ENCODE data around the gene HERC4. TPM values are rescaled to one million over a fixed set of nuclear protein-coding genes. Genes with fewer than 3 reads are reported as not detected.

Gene HERC4
- total RNA-seq, 3 donors from 2014 or later (not counting 1 experiment from before 2014, with no cell fraction given): 78.4 to 104 (median 83.9) TPM

DNA sequence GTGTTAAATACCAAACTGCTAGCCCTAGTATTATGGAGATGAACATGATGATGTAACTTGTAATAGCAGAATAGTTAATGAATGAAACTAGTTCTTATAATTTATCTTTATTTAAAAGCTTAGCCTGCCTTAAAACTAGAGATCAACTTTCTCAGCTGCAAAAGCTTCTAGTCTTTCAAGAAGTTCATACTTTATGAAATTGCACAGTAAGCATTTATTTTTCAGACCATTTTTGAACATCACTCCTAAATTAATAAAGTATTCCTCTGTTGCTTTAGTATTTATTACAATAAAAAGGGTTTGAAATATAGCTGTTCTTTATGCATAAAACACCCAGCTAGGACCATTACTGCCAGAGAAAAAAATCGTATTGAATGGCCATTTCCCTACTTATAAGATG is 157.4 kb downstream of the HERC4 start:
- H3K27me3 Mint-ChIP-seq (ENCODE audit: low read depth in 2 of 2): no peaks in the 10 kb centered on the region
- Histone ChIP-seq H3K27me3 (ENCODE audit: control insufficient read depth, insufficient read depth, low read length) (no peaks in the 10 kb centered on the region), H3K27ac (ENCODE audit: low read length) (no peak overlapping the region), H3K4me1 (ENCODE audit: control insufficient read depth, insufficient read depth, low read length) (no peaks in the 10 kb centered on the region), H3K36me3 (ENCODE audit: control insufficient read depth, insufficient read depth, low read length) (peaks cover 52% of the 10 kb centered on the region), H3K9me3 (ENCODE audit: control insufficient read depth, insufficient read depth, low read length) (no peaks in the 10 kb centered on the region), H3K4me3 (ENCODE audit: low read length) (no peak overlapping the region)
- ATAC-seq (no peak), DNase-seq (no peak)
- intact Hi-C loops (cut with micrococcal nuclease): no loop called here
- TF ChIP-seq, protein P1, sequence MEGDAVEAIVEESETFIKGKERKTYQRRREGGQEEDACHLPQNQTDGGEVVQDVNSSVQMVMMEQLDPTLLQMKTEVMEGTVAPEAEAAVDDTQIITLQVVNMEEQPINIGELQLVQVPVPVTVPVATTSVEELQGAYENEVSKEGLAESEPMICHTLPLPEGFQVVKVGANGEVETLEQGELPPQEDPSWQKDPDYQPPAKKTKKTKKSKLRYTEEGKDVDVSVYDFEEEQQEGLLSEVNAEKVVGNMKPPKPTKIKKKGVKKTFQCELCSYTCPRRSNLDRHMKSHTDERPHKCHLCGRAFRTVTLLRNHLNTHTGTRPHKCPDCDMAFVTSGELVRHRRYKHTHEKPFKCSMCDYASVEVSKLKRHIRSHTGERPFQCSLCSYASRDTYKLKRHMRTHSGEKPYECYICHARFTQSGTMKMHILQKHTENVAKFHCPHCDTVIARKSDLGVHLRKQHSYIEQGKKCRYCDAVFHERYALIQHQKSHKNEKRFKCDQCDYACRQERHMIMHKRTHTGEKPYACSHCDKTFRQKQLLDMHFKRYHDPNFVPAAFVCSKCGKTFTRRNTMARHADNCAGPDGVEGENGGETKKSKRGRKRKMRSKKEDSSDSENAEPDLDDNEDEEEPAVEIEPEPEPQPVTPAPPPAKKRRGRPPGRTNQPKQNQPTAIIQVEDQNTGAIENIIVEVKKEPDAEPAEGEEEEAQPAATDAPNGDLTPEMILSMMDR (IDR thresholded peaks at IDR 0.05): no peak
- no CpG with 5 or more reads among the region's 1 CpG for WGBS (ENCODE audit: insufficient coverage)
- H3K36me3 Mint-ChIP-seq: peaks cover 5% of the 10 kb centered on the region
- H3K9me3 Mint-ChIP-seq: no peaks in the 10 kb centered on the region
- peaks cover 0 to 7% of the 10 kb centered on the region in 2 donors for H3K4me1 Mint-ChIP-seq
- H3K4me3 Mint-ChIP-seq: no peak overlapping the region
- H3K27ac Mint-ChIP-seq: peak overlapping the region in 1 of 2 donors; percentile 55

DNA sequence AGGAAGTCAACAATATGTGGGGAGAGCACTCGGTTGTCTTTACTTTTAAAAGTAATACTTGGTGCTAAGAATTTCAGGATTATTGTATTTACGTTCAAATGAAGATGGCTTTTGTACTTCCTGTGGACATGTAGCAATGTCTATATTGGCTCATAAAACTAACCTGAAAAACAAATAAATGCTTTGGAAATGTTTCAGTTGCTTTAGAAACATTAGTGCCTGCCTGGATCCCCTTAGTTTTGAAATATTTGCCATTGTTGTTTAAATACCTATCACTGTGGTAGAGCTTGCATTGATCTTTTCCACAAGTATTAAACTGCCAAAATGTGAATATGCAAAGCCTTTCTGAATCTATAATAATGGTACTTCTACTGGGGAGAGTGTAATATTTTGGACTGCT is 157.9 kb downstream of the HERC4 start:
- peaks cover 52% of the 10 kb centered on the region for H3K36me3 ChIP-seq (ENCODE audit: control insufficient read depth, insufficient read depth, low read length)

DNA sequence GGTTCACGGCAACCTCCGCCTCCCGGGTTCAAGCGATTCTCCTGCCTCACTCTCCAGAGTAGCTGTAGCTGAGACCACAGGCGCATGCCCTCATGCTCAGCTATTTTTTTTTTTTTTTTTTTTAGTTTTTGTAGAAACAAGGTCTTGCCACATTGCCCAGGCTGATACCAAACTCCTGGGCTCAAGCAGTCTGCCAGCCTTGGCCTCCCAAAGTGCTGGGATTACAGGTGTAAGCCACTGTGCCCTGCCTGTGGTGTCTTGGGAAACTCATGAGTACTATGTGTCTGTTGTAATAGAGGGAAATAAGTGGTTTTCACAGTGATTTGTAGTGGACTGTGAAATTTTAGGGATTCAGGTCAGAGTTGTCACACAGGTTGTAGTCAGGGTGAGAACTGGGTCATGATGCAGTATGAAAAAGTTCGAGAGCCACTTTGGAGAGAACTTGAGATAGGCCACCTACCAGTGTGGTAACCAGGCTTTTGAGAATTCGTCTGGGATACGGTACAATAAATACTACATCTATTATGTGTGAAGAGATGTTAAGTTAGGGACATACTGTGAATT is 160.2 kb downstream of the HERC4 start:
- WGBS (ENCODE audit: insufficient coverage): 97% methylated on average over 6 of the region's 8 CpGs

More for the DNA sequence above, 157.9 kb downstream of the HERC4 start:
- H3K4me3 ChIP-seq (ENCODE audit: low read length): no peak overlapping the region
- no peaks in the 10 kb centered on the region for H3K9me3 Mint-ChIP-seq
- H3K27me3 Mint-ChIP-seq (ENCODE audit: low read depth in 2 of 2): no peaks in the 10 kb centered on the region
- H3K4me1 ChIP-seq (ENCODE audit: control insufficient read depth, insufficient read depth, low read length): no peaks in the 10 kb centered on the region
- peak overlapping the region in 1 of 2 donors; percentile 55 for H3K27ac Mint-ChIP-seq
- intact Hi-C loops (cut with micrococcal nuclease): no loop called here
- WGBS (ENCODE audit: insufficient coverage): 91% methylated on average over 1 of the region's 2 CpGs
- H3K27ac ChIP-seq (ENCODE audit: low read length): no peak overlapping the region
- no peaks in the 10 kb centered on the region for H3K9me3 ChIP-seq (ENCODE audit: control insufficient read depth, insufficient read depth, low read length)
- TF ChIP-seq, protein P1 (IDR thresholded peaks at IDR 0.05): no peak
- H3K4me1 Mint-ChIP-seq: peaks cover 5 to 12% of the 10 kb centered on the region in 2 donors
- ATAC-seq (no peak), DNase-seq (no peak)
- peaks cover 10% of the 10 kb centered on the region for H3K36me3 Mint-ChIP-seq
- H3K27me3 ChIP-seq (ENCODE audit: control insufficient read depth, insufficient read depth, low read length): no peaks in the 10 kb centered on the region
- H3K4me3 Mint-ChIP-seq: no peak overlapping the region

More for the DNA sequence above, 160.2 kb downstream of the HERC4 start:
- Mint-ChIP-seq H3K4me3 (no peak overlapping the region), H3K27me3 (ENCODE audit: low read depth in 2 of 2) (no peaks in the 10 kb centered on the region), H3K27ac (peak overlapping the region; percentile 1 to 66), H3K4me1 (peaks cover 8 to 12% of the 10 kb centered on the region in 2 donors), H3K36me3 (peaks cover 10% of the 10 kb centered on the region), H3K9me3 (no peaks in the 10 kb centered on the region)
- Histone ChIP-seq H3K27ac (ENCODE audit: low read length) (no peak overlapping the region), H3K4me3 (ENCODE audit: low read length) (no peak overlapping the region), H3K36me3 (ENCODE audit: control insufficient read depth, insufficient read depth, low read length) (peaks cover 63% of the 10 kb centered on the region), H3K4me1 (ENCODE audit: control insufficient read depth, insufficient read depth, low read length) (no peaks in the 10 kb centered on the region), H3K9me3 (ENCODE audit: control insufficient read depth, insufficient read depth, low read length) (no peaks in the 10 kb centered on the region), H3K27me3 (ENCODE audit: control insufficient read depth, insufficient read depth, low read length) (no peaks in the 10 kb centered on the region)
- no peak for DNase-seq
- TF ChIP-seq, protein P1 (IDR thresholded peaks at IDR 0.05): no peak
- intact Hi-C loops (cut with micrococcal nuclease): no loop called here
- ATAC-seq: no peak

Data from natural killer cell (primary cell).